ENCODE results near the gene ZNF22. TPM values are rescaled to one million over a fixed set of nuclear protein-coding genes. Genes with fewer than 3 reads are reported as not detected.

The ZNF22 gene
- total and polyA plus RNA-seq, 2 of the 8 experiments (the other 6 are each of a cell fraction or from before 2014, with no cell fraction given): 18.2 to 45.2 TPM

DNA sequence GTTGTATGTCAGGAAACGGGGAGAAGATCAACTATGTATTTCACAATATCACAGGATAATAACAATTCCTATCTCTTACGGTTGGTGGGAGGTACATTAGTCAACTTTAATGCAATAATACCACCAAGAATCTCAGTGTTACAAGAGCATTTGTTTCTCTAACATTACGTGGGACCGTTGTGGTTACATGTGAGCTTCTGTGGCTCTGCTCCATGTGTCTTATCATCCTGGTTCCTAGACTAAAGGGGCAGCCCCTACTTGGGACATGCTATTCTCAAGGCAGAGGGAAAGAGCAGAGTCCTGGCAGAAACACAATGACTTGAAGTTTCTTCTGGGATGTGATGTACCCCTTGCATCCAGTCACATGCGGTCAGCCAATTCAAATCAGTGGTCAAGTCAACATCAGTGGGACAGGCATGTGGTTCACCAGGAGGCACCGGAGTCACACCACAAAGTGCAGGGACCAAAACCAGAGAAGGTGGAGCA is 2.5 kb upstream of the ZNF22 start:
- DNase-seq (ENCODE audit: low read depth in 1 of 2, low spot score in 2 of 2) (no peak), FAIRE-seq (no peak)
- Histone ChIP-seq H3K27ac (ENCODE audit: low read depth, low read length) (no peak overlapping the region), H3K27me3 (replicated peaks in 1 of 4; ENCODE audit: control insufficient read depth in 3 of 4, extremely low read depth in 1 of 4, insufficient read depth in 3 of 4, low read length in 3 of 4) (peaks cover 0 to 4% (median 4%) of the 10 kb centered on the region in 4 experiments; a peak in 4 of 7 replicates), H2BK15ac (ENCODE audit: low read length) (no peak overlapping the region), H3K36me3 (ENCODE audit: control insufficient read depth in 2 of 4, insufficient read depth in 4 of 4, low read length in 3 of 4) (peaks cover 0 to under 1% (median 0%) of the 10 kb centered on the region in 4 experiments; a peak in 2 of 8 replicates), H3K9ac (replicated peaks in 1 of 4; ENCODE audit: extremely low read depth in 1 of 4, low read depth in 3 of 4, low read length in 3 of 4) (no peak overlapping the region), H2BK120ac (replicated peaks; ENCODE audit: low read depth, low read length) (no peak overlapping the region), H3K56ac (replicated peaks; ENCODE audit: insufficient read length, low read depth, low read length) (no peak overlapping the region), H3K79me2 (ENCODE audit: control insufficient read depth in 1 of 2, insufficient read depth in 2 of 2, low read length in 2 of 2) (peaks cover 0 to 19% of the 10 kb centered on the region in 2 experiments; a peak in 3 of 4 replicates), H3K4ac (replicated peaks; ENCODE audit: insufficient read length, low read depth, low read length) (no peak overlapping the region), H3K23me2 (ENCODE audit: low read depth, low read length) (peaks cover 5% of the 10 kb centered on the region), H4K8ac (ENCODE audit: extremely low read depth, insufficient read depth, low read length) (no peak overlapping the region), H3K4me3 (ENCODE audit: extremely low read depth in 1 of 4, insufficient read depth in 2 of 4, low read depth in 3 of 4, low read length in 4 of 4) (no peak overlapping the region), H2AFZ (ENCODE audit: low read length) (no peak overlapping the region), H2AK5ac (ENCODE audit: low read depth, low read length) (no peak overlapping the region), H3K14ac (ENCODE audit: insufficient read length) (no peak overlapping the region), H3K4me1 (replicated peaks in 1 of 4; ENCODE audit: control insufficient read depth in 3 of 4, insufficient read depth in 4 of 4, low read length in 3 of 4) (peaks cover 2 to 14% (median 6%) of the 10 kb centered on the region in 4 experiments; a peak in 4 of 7 replicates), H2BK5ac (ENCODE audit: low read depth, low read length) (no peak overlapping the region), H2BK20ac (ENCODE audit: low read length) (no peak overlapping the region), H4K91ac (replicated peaks; ENCODE audit: insufficient read length, low read length) (no peak overlapping the region), H3K23ac (ENCODE audit: insufficient read length) (no peak overlapping the region), H3K18ac (ENCODE audit: extremely low read depth, low read length) (no peak overlapping the region), H3K4me2 (ENCODE audit: insufficient read depth in 1 of 2, low read depth in 2 of 2, low read length in 2 of 2) (no peak overlapping the region), H2BK12ac (ENCODE audit: low read depth, low read length) (peak overlapping the region; percentile 30; the same call in 1 of the 2 replicates), H3K9me3 (ENCODE audit: insufficient read depth in 2 of 2, low read depth in 1 of 2, low read length in 1 of 2) (no peaks in the 10 kb centered on the region), H3K79me1 (ENCODE audit: low read depth, low read length) (no peaks in the 10 kb centered on the region; the same call in 1 of the 2 replicates), H4K20me1 (replicated peaks in 1 of 2; ENCODE audit: control insufficient read depth in 1 of 2, insufficient read depth in 2 of 2, low read length in 2 of 2) (no peaks in the 10 kb centered on the region), H4K5ac (ENCODE audit: insufficient read length, low read depth, low read length) (no peak overlapping the region)
- ChIA-PET CTCF (ENCODE audit: partially characterized antibody) (interaction anchor here (1.3 kb wide), 1 partner anchor 65 kb away, joined by 5 read pairs; no protein-coding TSS in a partner anchor), POLR2A (ENCODE audit: partially characterized antibody) (interaction anchor here (0.7 to 1.4 kb wide), 4 partner anchors 12 to 66 kb away, joined by 3 to 5 read pairs (median 4); no protein-coding TSS in a partner anchor)
- 90% methylated on average over 6 of the region's 6 CpGs; no CpG with 5 or more reads in 1 of the 2 experiments for WGBS, 2 experiments (ENCODE audit: extremely low coverage in 1 of 2, insufficient coverage in 1 of 2, insufficient read length in 1 of 2, insufficient replicate concordance in 2 of 2, low coverage in 1 of 2, low lambda C conversion rate in 2 of 2, missing lambda C conversion rate in 1 of 2)
- TF ChIP-seq GTF2F1 (IDR thresholded peaks at IDR 0.05; ENCODE audit: borderline replicate concordance, low read depth, low read length): no peak
- no peak for TF ChIP-seq RFX5 (IDR thresholded peaks at IDR 0.05; ENCODE audit: borderline replicate concordance, low read depth, low read length)
- no peak for TF ChIP-seq YY1 (IDR thresholded peaks at IDR 0.05; ENCODE audit: low read depth, low read length)
- TF ChIP-seq PHF8 (conservative IDR thresholded peaks at IDR 0.05; ENCODE audit: low read depth, low read length): no peak
- TF ChIP-seq JUN (IDR thresholded peaks at IDR 0.05; ENCODE audit: low read depth, low read length): no peak
- TF ChIP-seq TAF1 (IDR thresholded peaks at IDR 0.05; ENCODE audit: low read depth, low read length): no peak
- no peak for TF ChIP-seq SRF (IDR thresholded peaks at IDR 0.05; ENCODE audit: low read depth, low read length)
- TF ChIP-seq KDM4A (IDR thresholded peaks at IDR 0.05; ENCODE audit: low read depth, low read length, severe bottlenecking): no peak
- TF ChIP-seq TBP (IDR thresholded peaks at IDR 0.05; ENCODE audit: low read depth, low read length): no peak
- no peak for TF ChIP-seq KDM5A (IDR thresholded peaks at IDR 0.05; ENCODE audit: low read length)
- TF ChIP-seq POLR2A (IDR thresholded peaks at IDR 0.05; ENCODE audit: control extremely low read depth in 1 of 2, low read depth in 2 of 2, low read length in 2 of 2): no peak
- no peak for TF ChIP-seq TCF12 (IDR thresholded peaks at IDR 0.05; ENCODE audit: low read depth, low read length)
- no peak for TF ChIP-seq CTBP2 (IDR thresholded peaks at IDR 0.05; ENCODE audit: borderline replicate concordance, insufficient read depth, insufficient read length, low read length)
